Measurements from ENCODE around the gene ARIH1.

DNA sequence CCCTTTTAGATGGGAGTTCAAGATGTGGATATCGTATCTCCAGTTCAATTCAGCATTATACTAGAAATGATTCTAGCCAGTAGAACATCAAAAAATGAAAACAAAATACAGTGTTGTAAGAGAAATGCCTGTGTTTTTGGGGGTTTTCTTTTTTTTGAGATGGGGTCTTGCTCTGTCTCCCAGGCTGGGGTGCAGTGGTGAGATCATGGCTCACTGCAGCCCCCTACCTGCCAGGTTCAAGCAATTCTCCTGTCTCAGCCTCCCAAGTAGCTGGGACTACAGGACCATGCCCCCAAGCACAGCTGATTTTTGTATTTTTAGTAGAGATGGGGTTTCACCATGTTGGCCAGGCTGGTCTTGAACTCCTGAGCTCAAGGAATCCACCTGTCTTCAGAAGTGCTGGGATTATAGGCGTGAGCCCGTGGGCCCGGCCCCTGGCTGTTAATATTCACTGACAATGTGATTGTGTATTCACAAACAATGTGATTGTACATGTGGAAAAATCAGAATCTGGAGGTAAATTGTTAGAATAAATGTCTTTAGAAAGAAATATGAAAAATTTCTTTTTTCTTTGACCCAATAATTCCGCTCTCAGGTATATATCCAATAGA is 59.0 kb downstream of the ARIH1 start:
- TF ChIP-seq, protein P1, sequence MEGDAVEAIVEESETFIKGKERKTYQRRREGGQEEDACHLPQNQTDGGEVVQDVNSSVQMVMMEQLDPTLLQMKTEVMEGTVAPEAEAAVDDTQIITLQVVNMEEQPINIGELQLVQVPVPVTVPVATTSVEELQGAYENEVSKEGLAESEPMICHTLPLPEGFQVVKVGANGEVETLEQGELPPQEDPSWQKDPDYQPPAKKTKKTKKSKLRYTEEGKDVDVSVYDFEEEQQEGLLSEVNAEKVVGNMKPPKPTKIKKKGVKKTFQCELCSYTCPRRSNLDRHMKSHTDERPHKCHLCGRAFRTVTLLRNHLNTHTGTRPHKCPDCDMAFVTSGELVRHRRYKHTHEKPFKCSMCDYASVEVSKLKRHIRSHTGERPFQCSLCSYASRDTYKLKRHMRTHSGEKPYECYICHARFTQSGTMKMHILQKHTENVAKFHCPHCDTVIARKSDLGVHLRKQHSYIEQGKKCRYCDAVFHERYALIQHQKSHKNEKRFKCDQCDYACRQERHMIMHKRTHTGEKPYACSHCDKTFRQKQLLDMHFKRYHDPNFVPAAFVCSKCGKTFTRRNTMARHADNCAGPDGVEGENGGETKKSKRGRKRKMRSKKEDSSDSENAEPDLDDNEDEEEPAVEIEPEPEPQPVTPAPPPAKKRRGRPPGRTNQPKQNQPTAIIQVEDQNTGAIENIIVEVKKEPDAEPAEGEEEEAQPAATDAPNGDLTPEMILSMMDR (conservative IDR thresholded peaks at IDR 0.05; ENCODE audit: low read depth, low read length) = peak; percentile 59
- TF ChIP-seq EZH2phosphoT487 (IDR thresholded peaks at IDR 0.05; ENCODE audit: borderline replicate concordance, low read length) = no peak
